ENCODE measurements around the gene PXK. TPM values are rescaled to one million over a fixed set of nuclear protein-coding genes. Genes with fewer than 3 reads are reported as not detected.
"Not testable (repeated sequence)": the region's sequence is repeated elsewhere in the genome, so short reads cannot be mapped to it uniquely, and the experiment has no call there.

Gene PXK
- total RNA-seq, 1 donor from 2014 or later, result 23.2 TPM

- DNase-seq (ENCODE audit: low spot score), result no peak
Measured at GRCh38 chr3:58419780-58420507, 87.3 kb downstream of the PXK start.

- DNase-seq (ENCODE audit: low spot score), result no peak
Measured at GRCh38 chr3:58421004-58421403, 88.3 kb downstream of the PXK start.

- DNase-seq (ENCODE audit: low spot score), result no peak
Measured at GRCh38 chr3:58422756-58423325, 90.1 kb downstream of the PXK start.

GRCh38 chr3:58424613-58425012 is 91.9 kb downstream of the PXK start:
- no peak for DNase-seq (ENCODE audit: low spot score)

- DNase-seq (ENCODE audit: low spot score), result no peak
Measured at GRCh38 chr3:58425782-58426181, 93.1 kb downstream of the PXK start.

- no peak for DNase-seq (ENCODE audit: low spot score)
Measured at GRCh38 chr3:58427661-58428361, 95.1 kb downstream of the PXK start.

GRCh38 chr3:58429657-58430056 is 97.0 kb downstream of the PXK start:
- no peak for DNase-seq (ENCODE audit: low spot score)

DNA sequence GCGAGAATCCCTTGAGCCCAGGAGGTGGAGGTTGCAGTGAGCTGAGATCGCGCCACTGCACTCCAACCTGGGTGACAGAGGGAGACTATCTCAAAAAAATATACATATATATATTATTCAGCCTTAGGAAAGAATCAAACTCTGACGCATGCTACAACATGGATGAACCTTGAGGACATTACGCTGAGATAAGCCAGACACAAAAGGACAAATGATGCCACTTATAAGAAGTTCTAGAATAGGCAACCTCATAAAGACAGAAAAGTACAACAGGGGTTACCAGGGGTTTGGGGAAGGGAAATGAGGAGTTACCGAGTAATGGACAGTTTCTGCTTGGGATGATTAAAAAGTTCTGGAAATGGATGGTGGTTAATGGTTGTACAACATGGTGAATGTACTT is 100.2 kb downstream of the PXK start:
- DNase-seq (ENCODE audit: low spot score), result no peak

DNA sequence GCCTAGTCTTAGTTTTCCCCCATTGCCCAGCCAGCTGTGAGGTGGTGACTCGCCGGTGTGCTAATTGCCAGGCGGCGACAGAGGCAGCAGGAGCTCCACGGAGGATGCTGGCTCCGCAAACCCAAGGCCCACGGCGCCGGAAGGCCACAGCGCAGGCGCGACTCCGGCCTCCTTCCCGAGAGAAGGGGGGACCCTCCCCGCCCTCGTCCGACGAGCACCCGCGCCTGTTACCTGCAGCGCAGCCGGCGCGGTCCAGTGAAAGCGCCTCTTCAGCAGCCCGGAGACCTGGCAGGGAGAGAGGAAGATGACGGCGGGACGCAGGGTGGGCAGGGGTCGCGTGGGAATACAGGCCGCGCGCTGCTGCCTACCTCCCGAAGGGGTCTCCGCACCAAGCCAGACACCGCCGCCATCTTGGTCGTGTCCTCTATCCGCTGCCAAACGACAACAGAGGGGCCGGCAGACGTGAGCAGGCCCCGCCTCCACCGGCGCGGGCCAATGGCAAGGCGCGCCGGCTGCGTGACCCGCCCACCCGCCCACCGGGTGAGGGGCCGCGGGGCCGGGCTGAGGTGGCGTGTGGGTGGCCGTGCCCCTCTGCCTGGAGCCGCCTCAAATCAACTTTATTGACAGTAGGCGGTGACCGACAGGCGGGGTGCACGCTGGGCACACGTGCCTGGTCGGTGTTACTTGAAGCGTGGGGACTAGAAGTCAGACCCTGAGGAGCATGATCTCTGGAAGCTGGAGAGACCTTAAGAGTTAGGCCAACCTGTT is 100.9 kb downstream of the PXK start, which contains the start of gene PDHB:
Gene PDHB (minus strand): TSS at position 433 of the 768 bp plus-strand sequence. CDS start 23 bp downstream, at position 410.
- peak; percentile 89 for DNase-seq (ENCODE audit: low spot score)

- DNase-seq (ENCODE audit: low spot score), result no peak
Measured at GRCh38 chr3:58434168-58434504, 101.4 kb downstream of the PXK start.

DNA sequence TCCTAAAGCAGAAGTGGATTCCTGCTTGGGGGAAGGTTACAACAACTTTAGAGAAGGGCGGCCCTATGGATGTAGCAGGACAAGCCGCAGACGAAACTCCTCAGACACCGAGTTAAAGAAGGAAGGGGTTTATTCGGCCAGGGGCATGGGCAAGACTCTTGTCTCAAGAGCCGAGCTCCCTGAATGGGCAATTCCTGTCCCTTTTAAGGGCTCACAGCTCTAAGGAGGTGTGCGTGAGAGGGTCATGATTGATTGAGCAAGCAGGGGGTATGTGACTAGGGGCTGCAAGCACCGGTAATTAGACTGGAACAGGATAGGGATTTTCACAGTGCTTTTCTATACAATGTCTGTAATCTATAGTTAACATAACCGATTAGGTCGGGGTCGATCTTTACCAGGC is 101.8 kb downstream of the PXK start:
- DNase-seq (ENCODE audit: low spot score), result no peak

DNA sequence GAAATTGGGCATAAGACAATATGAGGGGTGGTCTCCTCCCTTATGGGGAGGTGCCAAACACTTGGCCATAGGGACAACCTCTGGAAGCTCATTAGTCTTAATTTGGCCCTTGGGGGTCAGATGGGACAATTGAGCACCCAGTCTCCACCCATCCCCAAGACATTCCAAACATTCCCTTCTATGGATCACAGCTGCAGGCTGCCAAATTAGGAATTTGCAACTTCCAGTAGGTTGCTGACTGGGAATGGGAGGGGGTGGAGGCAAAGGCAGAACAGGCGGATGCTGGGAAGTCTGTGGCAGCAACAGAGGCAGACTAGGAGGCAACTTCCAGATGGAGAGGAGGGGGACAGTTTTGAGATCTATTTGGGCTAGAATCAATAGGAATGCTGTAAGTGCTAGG is 102.3 kb downstream of the PXK start:
- DNase-seq (ENCODE audit: low spot score), result no peak

DNA sequence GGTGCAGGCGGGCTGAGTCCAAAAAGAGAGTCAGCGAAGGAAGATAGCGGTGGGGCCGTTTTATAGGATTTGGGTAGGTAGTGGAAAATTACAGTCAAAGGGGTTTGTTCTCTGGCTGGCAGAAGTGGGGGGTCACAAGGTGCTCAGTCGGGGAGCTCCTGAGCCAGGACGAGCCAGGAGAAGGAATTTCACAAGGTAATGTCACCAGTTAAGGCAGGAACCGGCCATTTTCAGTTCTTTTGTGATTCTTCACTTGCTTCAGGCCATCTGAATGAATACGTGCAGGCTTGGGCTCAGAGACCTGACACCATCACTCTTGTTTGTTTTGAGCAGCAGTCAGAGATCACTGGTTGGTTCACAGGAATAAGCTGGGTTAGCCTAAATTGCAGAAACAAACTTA is 104.6 kb downstream of the PXK start:
- DNase-seq (ENCODE audit: low spot score), result not testable (repeated sequence)

- DNase-seq (ENCODE audit: low spot score), result not testable (repeated sequence)
Measured at GRCh38 chr3:58440996-58441355, 108.3 kb downstream of the PXK start.

DNA sequence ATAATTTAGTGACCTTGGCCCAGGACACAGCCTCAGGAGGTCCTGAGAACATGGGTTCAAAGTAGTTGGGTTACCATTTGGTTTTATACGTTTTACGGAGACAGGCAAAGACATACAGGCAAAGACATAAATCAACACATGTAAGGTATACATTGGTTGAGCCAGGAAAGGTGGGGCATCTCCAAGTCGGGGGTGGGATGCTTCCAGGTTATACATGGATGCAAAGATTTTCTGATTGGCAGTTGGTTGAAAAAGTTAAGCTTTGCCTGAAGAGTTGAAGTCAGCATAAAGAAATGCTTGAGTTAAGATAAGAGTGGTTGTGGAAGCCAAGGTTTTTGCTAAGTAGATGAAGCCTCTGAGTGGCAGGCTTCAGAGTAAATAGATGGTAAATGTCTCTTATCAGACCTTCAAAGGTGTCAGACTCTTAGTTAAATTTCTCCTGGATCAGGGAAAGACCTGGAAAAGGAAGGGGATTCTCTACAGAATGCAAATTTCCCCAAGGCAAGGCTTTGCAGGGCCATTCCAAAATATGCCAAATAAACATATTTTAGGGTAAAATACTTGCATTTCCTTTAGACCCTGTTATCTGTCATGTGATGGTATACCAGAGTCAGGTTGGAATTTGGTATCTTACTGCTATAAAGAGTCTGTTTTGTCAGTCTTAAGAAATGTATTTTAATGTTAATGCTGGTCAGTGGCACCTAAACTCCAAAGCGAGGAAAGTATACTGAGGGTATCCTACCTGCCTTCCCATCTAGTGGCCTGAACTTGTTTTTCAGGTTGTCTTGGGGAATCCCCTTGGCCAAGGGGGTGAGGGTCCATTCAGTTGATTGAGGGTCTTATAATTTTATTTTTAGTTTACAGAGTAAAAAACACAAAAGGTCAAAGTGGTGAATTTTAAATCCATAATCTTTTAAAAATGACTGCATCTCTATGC is 109.1 kb downstream of the PXK start:
- no peak for DNase-seq (ENCODE audit: low spot score)

- no peak for DNase-seq (ENCODE audit: low spot score)
Measured at GRCh38 chr3:58452176-58452575, 119.5 kb downstream of the PXK start.

DNA sequence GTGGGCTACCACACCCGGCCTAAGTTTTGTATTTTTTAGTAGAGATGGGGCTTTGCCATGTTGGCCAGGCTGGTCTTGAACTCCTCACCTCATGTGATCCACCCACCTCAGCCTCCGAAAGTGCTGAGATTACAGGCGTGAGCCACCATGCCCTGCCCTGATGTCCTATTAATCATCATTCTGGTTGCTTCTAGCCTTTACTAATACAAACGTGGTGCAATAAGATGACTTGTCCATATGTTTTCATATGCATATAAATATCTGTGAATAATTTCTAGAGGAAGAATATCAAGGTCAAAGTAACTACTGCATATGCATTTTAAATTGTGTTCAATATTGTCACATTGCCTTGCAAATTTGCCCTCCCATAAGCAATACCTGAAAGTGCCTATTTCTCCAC is 126.5 kb downstream of the PXK start:
- no peak for DNase-seq (ENCODE audit: low spot score)

DNA sequence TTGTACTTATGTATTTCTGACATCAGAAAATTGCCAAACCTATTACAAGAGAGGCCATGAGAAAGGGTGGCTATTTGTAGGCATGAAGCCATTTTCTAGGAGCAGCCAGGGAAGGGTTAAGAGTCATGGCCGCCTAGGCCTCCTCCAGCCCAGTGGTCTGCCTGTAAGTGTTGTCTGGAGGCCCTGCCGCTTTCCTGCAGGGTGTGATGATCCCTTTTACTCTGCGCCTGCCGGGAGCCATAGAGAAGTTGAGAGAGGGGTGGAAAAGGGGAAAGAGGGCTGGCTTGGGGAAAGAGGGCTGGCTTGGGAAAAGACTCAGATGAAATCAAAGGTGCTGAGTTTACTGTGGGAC is 130.1 kb downstream of the PXK start:
- DNase-seq (ENCODE audit: low spot score), result no peak

- peak; percentile 58 for DNase-seq (ENCODE audit: low spot score)
Measured at GRCh38 chr3:58463181-58463941, 130.7 kb downstream of the PXK start.

DNA sequence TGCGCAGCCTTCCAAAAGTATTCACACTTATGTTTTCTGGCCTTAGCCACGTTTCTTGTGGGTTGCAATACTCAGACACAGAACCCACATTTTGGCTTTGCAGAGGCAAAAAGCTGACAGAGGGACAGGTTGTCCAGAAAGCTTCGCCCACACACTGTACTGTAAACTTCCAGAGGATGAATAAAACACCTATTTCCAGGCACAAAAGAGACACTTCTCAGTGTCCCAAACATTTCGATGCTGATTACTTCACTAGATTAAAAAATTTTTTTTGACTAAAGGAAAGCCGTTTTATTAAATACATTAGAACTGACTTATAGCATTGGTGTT is 131.2 kb downstream of the PXK start:
- no peak for DNase-seq (ENCODE audit: low spot score)

GRCh38 chr3:58464866-58465265 is 132.2 kb downstream of the PXK start:
- no peak for DNase-seq (ENCODE audit: low spot score)
